GM23338 (cell line): ENCODE results near the gene RNF150. TPM values are rescaled to one million over a fixed set of nuclear protein-coding genes. Genes with fewer than 3 reads are reported as not detected.

ENCODE experiments used
- ATAC-seq: fragments of 200-7000 bp; cut with Tn5 transposase; 3 replicates; pipeline ENCODE4 v1.9.1; 2020
- DNase-seq: peaks from one replicate; pipeline ENCODE4 v3.0.0-alpha.2; 2015; ENCODE audit warnings: low spot score
- H2AFZ ChIP-seq: fragments of 200-600 bp; sonication (generic); 2 replicates; pipeline ENCODE4 v1.8.0; 2016; ENCODE audit warnings: antibody characterized with exemption, mild to moderate bottlenecking, moderate library complexity
- H3F3A ChIP-seq: fragments of 200-600 bp; sonication (generic); replicated peaks from 2 replicates; pipeline ENCODE4 v1.8.0; 2017; ENCODE audit warnings: antibody characterized with exemption, mixed run types, low read depth
- H3K27ac ChIP-seq: fragments of 200-600 bp; sonication (generic); 2 replicates; pipeline ENCODE4 v1.6.1; 2016; ENCODE audit warnings: low read depth
- H3K27me3 ChIP-seq: fragments of 200-600 bp; sonication (generic); 2 replicates; pipeline ENCODE4 v1.8.0; 2016; ENCODE audit warnings: mild to moderate bottlenecking, mixed run types, moderate library complexity; ENCODE audit not compliant: insufficient read depth
- H3K36me3 ChIP-seq: fragments of 200-600 bp; sonication (generic); 2 replicates; pipeline ENCODE4 v1.8.0; 2016; ENCODE audit warnings: mild to moderate bottlenecking; ENCODE audit not compliant: insufficient read depth
- H3K4me1 ChIP-seq: fragments of 200-600 bp; sonication (generic); 2 replicates; pipeline ENCODE4 v1.8.0; 2016; ENCODE audit warnings: mild to moderate bottlenecking, moderate library complexity; ENCODE audit not compliant: insufficient read depth
- H3K4me2 ChIP-seq: fragments of 200-600 bp; sonication (generic); 2 replicates; pipeline ENCODE4 v1.7.1; 2017; ENCODE audit warnings: mixed run types
- H3K4me3 ChIP-seq: fragments of 200-600 bp; sonication (generic); 2 replicates; pipeline ENCODE4 v1.6.1; 2016; ENCODE audit warnings: mixed run types
- H3K79me2 ChIP-seq: fragments of 200-600 bp; sonication (generic); replicated peaks from 2 replicates; pipeline ENCODE4 v1.8.0; 2017; ENCODE audit warnings: mild to moderate bottlenecking; ENCODE audit not compliant: insufficient read depth
- H3K9me2 ChIP-seq: fragments of 200-600 bp; sonication (generic); 2 replicates; pipeline ENCODE4 v1.8.0; 2017; ENCODE audit not compliant: insufficient read depth
- H4K20me1 ChIP-seq: fragments of 200-600 bp; sonication (generic); replicated peaks from 2 replicates; pipeline ENCODE4 v1.8.0; 2017; ENCODE audit warnings: mild to moderate bottlenecking; ENCODE audit not compliant: insufficient read depth
- H3K27ac Mint-ChIP-seq: 2 replicates; pipeline ENCODE4 v1.8.0; 2020; ENCODE audit warnings: inconsistent platforms, mild to moderate bottlenecking, moderate library complexity, mixed read lengths
- H3K27me3 Mint-ChIP-seq: 3 replicates; pipeline ENCODE4 v1.8.0; 2022; ENCODE audit warnings: low read depth, mild to moderate bottlenecking, moderate library complexity, mixed read lengths, inconsistent platforms; ENCODE audit not compliant: insufficient read depth, poor library complexity
- H3K36me3 Mint-ChIP-seq: 3 replicates; pipeline ENCODE4 v1.8.0; 2021; ENCODE audit warnings: low read depth, mild to moderate bottlenecking, inconsistent platforms, moderate library complexity, mixed read lengths
- H3K4me1 Mint-ChIP-seq: 3 replicates; pipeline ENCODE4 v1.8.0; 2020; ENCODE audit warnings: mild to moderate bottlenecking, inconsistent platforms, mixed read lengths
- H3K4me3 Mint-ChIP-seq: 3 replicates; pipeline ENCODE4 v1.8.0; 2021; ENCODE audit warnings: moderate library complexity, mild to moderate bottlenecking, inconsistent platforms, mixed read lengths
- H3K9me3 Mint-ChIP-seq: 3 replicates; pipeline ENCODE4 v1.8.0; 2020; ENCODE audit warnings: moderate library complexity, mild to moderate bottlenecking, inconsistent platforms, mixed read lengths
- CREB1 ChIP-seq: fragments of 250-450 bp; sonication (Bioruptor Pico); IDR thresholded peaks from 2 replicates; pipeline ENCODE4 v1.5.0; 2020; ENCODE audit warnings: low read depth, mild to moderate bottlenecking, moderate library complexity
- EZH2 ChIP-seq: fragments of 200-600 bp; sonication (generic); IDR thresholded peaks from one replicate; pipeline ENCODE4 v1.8.0; 2017; ENCODE audit warnings: antibody characterized with exemption, mild to moderate bottlenecking, low read depth; ENCODE audit not compliant: unreplicated experiment
- EZH2phosphoT487 ChIP-seq: fragments of 200-600 bp; sonication (generic); IDR thresholded peaks from one replicate; pipeline ENCODE4 v1.8.1; 2018; ENCODE audit warnings: antibody characterized with exemption; ENCODE audit not compliant: unreplicated experiment
- JUNB ChIP-seq: IDR thresholded peaks from one replicate; pipeline ENCODE4 v1.6.1; 2016; ENCODE audit warnings: antibody characterized with exemption; ENCODE audit not compliant: unreplicated experiment
- NANOG ChIP-seq: IDR thresholded peaks from 2 replicates; pipeline ENCODE4 v1.6.1; 2016; ENCODE audit warnings: antibody characterized with exemption, borderline replicate concordance
- POLR2AphosphoS5 ChIP-seq: IDR thresholded peaks from 2 replicates; pipeline ENCODE4 v1.6.1; 2016; ENCODE audit warnings: antibody characterized with exemption, low read depth
- STAT1 ChIP-seq: IDR thresholded peaks from one replicate; pipeline ENCODE4 v1.6.1; 2016; ENCODE audit warnings: antibody characterized with exemption; ENCODE audit not compliant: unreplicated experiment
- ZNF114 ChIP-seq: fragments of 250-450 bp; sonication (Bioruptor Pico); IDR thresholded peaks from 2 replicates; pipeline ENCODE4 v1.5.0; 2020; ENCODE audit warnings: mild to moderate bottlenecking, moderate library complexity
- ZNF331 ChIP-seq: fragments of 250-450 bp; sonication (Bioruptor Pico); IDR thresholded peaks from 2 replicates; pipeline ENCODE4 v1.5.0; 2020; ENCODE audit warnings: low read depth, mild to moderate bottlenecking, moderate library complexity
- polyA plus RNA-seq: library from polyadenylated mRNA; unstranded; fragments of >200 nt; fragmentation: Nextera tagmentation; extraction: Ambion mirVana; gene quantifications from 2 replicates; pipeline ENCODE4 v1.2.1, GENCODE V29; 2016
- total RNA-seq: library from RNA; depleted of rRNA; stranded (reverse); fragments of >200 nt; shearing (Covaris generic); gene quantifications from 2 replicates; pipeline ENCODE4 v1.2.3, GENCODE V29; 2014
- TF ChIP-seq, protein P1 (sequence below), 2 experiments: fragments of 200-600 bp in 1 of 2; sonication (generic) in 1 of 2; conservative IDR thresholded peaks; 2 replicates each; pipeline versions ENCODE4 v1.5.1 to v1.6.1; 2016 to 2017; ENCODE audit warnings: antibody characterized with exemption in 2 of 2, low read depth in 2 of 2, mild to moderate bottlenecking in 2 of 2, moderate library complexity in 1 of 2
- TF ChIP-seq, protein P2 (sequence below): fragments of 250-450 bp; sonication (Bioruptor Pico); IDR thresholded peaks from 2 replicates; pipeline ENCODE4 v1.5.0; 2020; ENCODE audit warnings: mild to moderate bottlenecking, moderate library complexity
- TF ChIP-seq, protein P3 (sequence below): IDR thresholded peaks from 2 replicates; pipeline ENCODE4 v1.6.1; 2016; ENCODE audit warnings: antibody characterized with exemption
- TF ChIP-seq, protein P4 (sequence below): IDR thresholded peaks from one replicate; pipeline ENCODE4 v1.6.1; 2018; ENCODE audit warnings: antibody characterized with exemption; ENCODE audit not compliant: unreplicated experiment

Gene RNF150
- total and polyA plus RNA-seq, 2 experiments from 2014 or later, result 1.3 to 6.1 TPM

DNA sequence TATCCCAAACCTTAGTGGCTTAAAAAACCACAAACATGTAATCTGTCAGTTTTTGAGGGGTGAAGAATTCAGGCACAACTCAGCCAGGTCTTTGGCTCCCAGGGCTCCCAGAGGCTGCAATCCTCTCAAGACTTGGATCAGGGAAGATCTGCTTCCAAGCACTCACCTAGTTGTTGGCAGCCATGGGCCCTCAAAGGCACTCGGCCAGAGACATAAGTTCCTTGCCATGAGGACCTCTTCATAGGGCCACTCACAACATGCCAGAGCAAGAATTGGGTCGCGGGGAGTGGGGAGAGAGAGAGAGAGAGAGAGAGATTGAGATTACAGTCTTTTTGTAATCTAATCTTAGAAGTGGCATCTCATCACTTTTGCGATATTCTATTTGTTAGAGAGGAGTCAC lies 300.0 kb downstream of the RNF150 start:
- H3K4me3 Mint-ChIP-seq, result no peak overlapping the region
- Histone ChIP-seq H3K4me2 (no peak overlapping the region), H3F3A (no peaks in the 10 kb centered on the region), H3K27ac (no peak overlapping the region), H3K36me3 (no peaks in the 10 kb centered on the region), H3K4me1 (no peaks in the 10 kb centered on the region), H3K79me2 (no peaks in the 10 kb centered on the region), H2AFZ (0 out of 2 replicates have a peak overlapping the region, but pooled peaks have one; percentile 59), H3K9me2 (no peaks in the 10 kb centered on the region), H3K27me3 (no peaks in the 10 kb centered on the region), H4K20me1 (no peaks in the 10 kb centered on the region), H3K4me3 (no peak overlapping the region)
- no peaks in the 10 kb centered on the region for H3K4me1 Mint-ChIP-seq
- no peaks in the 10 kb centered on the region for H3K36me3 Mint-ChIP-seq
- DNase-seq (no peak), ATAC-seq (no peak)
- H3K27me3 Mint-ChIP-seq, result no peaks in the 10 kb centered on the region
- TF ChIP-seq ZNF114 (no peak), NANOG (no peak), JUNB (no peak), EZH2phosphoT487 (no peak), STAT1 (no peak), CREB1 (CRISPR knock-in tag) (no peak), ZNF331 (CRISPR knock-in tag) (no peak), EZH2 (no peak), POLR2AphosphoS5 (no peak)
- TF ChIP-seq, protein P1, sequence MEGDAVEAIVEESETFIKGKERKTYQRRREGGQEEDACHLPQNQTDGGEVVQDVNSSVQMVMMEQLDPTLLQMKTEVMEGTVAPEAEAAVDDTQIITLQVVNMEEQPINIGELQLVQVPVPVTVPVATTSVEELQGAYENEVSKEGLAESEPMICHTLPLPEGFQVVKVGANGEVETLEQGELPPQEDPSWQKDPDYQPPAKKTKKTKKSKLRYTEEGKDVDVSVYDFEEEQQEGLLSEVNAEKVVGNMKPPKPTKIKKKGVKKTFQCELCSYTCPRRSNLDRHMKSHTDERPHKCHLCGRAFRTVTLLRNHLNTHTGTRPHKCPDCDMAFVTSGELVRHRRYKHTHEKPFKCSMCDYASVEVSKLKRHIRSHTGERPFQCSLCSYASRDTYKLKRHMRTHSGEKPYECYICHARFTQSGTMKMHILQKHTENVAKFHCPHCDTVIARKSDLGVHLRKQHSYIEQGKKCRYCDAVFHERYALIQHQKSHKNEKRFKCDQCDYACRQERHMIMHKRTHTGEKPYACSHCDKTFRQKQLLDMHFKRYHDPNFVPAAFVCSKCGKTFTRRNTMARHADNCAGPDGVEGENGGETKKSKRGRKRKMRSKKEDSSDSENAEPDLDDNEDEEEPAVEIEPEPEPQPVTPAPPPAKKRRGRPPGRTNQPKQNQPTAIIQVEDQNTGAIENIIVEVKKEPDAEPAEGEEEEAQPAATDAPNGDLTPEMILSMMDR (conservative IDR thresholded peaks at IDR 0.05; ENCODE audit: low read depth in 2 of 2), result no peak
- TF ChIP-seq, protein P2, sequence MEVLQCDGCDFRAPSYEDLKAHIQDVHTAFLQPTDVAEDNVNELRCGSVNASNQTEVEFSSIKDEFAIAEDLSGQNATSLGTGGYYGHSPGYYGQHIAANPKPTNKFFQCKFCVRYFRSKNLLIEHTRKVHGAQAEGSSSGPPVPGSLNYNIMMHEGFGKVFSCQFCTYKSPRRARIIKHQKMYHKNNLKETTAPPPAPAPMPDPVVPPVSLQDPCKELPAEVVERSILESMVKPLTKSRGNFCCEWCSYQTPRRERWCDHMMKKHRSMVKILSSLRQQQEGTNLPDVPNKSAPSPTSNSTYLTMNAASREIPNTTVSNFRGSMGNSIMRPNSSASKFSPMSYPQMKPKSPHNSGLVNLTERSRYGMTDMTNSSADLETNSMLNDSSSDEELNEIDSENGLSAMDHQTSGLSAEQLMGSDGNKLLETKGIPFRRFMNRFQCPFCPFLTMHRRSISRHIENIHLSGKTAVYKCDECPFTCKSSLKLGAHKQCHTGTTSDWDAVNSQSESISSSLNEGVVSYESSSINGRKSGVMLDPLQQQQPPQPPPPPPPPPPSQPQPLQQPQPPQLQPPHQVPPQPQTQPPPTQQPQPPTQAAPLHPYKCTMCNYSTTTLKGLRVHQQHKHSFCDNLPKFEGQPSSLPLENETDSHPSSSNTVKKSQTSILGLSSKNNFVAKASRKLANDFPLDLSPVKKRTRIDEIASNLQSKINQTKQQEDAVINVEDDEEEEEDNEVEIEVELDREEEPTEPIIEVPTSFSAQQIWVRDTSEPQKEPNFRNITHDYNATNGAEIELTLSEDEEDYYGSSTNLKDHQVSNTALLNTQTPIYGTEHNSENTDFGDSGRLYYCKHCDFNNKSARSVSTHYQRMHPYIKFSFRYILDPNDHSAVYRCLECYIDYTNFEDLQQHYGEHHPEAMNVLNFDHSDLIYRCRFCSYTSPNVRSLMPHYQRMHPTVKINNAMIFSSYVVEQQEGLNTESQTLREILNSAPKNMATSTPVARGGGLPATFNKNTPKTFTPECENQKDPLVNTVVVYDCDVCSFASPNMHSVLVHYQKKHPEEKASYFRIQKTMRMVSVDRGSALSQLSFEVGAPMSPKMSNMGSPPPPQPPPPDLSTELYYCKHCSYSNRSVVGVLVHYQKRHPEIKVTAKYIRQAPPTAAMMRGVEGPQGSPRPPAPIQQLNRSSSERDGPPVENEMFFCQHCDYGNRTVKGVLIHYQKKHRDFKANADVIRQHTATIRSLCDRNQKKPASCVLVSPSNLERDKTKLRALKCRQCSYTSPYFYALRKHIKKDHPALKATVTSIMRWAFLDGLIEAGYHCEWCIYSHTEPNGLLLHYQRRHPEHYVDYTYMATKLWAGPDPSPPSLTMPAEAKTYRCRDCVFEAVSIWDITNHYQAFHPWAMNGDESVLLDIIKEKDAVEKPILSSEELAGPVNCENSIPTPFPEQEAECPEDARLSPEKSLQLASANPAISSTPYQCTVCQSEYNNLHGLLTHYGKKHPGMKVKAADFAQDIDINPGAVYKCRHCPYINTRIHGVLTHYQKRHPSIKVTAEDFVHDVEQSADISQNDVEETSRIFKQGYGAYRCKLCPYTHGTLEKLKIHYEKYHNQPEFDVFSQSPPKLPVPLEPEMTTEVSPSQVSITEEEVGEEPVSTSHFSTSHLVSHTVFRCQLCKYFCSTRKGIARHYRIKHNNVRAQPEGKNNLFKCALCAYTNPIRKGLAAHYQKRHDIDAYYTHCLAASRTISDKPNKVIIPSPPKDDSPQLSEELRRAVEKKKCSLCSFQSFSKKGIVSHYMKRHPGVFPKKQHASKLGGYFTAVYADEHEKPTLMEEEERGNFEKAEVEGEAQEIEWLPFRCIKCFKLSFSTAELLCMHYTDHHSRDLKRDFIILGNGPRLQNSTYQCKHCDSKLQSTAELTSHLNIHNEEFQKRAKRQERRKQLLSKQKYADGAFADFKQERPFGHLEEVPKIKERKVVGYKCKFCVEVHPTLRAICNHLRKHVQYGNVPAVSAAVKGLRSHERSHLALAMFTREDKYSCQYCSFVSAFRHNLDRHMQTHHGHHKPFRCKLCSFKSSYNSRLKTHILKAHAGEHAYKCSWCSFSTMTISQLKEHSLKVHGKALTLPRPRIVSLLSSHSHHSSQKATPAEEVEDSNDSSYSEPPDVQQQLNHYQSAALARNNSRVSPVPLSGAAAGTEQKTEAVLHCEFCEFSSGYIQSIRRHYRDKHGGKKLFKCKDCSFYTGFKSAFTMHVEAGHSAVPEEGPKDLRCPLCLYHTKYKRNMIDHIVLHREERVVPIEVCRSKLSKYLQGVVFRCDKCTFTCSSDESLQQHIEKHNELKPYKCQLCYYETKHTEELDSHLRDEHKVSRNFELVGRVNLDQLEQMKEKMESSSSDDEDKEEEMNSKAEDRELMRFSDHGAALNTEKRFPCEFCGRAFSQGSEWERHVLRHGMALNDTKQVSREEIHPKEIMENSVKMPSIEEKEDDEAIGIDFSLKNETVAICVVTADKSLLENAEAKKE (CRISPR knock-in tag), result no peak
- TF ChIP-seq, protein P3, sequence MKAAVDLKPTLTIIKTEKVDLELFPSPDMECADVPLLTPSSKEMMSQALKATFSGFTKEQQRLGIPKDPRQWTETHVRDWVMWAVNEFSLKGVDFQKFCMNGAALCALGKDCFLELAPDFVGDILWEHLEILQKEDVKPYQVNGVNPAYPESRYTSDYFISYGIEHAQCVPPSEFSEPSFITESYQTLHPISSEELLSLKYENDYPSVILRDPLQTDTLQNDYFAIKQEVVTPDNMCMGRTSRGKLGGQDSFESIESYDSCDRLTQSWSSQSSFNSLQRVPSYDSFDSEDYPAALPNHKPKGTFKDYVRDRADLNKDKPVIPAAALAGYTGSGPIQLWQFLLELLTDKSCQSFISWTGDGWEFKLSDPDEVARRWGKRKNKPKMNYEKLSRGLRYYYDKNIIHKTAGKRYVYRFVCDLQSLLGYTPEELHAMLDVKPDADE, result no peak
- TF ChIP-seq, protein P4, sequence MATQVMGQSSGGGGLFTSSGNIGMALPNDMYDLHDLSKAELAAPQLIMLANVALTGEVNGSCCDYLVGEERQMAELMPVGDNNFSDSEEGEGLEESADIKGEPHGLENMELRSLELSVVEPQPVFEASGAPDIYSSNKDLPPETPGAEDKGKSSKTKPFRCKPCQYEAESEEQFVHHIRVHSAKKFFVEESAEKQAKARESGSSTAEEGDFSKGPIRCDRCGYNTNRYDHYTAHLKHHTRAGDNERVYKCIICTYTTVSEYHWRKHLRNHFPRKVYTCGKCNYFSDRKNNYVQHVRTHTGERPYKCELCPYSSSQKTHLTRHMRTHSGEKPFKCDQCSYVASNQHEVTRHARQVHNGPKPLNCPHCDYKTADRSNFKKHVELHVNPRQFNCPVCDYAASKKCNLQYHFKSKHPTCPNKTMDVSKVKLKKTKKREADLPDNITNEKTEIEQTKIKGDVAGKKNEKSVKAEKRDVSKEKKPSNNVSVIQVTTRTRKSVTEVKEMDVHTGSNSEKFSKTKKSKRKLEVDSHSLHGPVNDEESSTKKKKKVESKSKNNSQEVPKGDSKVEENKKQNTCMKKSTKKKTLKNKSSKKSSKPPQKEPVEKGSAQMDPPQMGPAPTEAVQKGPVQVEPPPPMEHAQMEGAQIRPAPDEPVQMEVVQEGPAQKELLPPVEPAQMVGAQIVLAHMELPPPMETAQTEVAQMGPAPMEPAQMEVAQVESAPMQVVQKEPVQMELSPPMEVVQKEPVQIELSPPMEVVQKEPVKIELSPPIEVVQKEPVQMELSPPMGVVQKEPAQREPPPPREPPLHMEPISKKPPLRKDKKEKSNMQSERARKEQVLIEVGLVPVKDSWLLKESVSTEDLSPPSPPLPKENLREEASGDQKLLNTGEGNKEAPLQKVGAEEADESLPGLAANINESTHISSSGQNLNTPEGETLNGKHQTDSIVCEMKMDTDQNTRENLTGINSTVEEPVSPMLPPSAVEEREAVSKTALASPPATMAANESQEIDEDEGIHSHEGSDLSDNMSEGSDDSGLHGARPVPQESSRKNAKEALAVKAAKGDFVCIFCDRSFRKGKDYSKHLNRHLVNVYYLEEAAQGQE, result no peak
- H3K27ac Mint-ChIP-seq, result no peak overlapping the region
- H3K9me3 Mint-ChIP-seq, result no peaks in the 10 kb centered on the region
